ENCODE data around the gene SLC22A23.

Gene SLC22A23

DNA sequence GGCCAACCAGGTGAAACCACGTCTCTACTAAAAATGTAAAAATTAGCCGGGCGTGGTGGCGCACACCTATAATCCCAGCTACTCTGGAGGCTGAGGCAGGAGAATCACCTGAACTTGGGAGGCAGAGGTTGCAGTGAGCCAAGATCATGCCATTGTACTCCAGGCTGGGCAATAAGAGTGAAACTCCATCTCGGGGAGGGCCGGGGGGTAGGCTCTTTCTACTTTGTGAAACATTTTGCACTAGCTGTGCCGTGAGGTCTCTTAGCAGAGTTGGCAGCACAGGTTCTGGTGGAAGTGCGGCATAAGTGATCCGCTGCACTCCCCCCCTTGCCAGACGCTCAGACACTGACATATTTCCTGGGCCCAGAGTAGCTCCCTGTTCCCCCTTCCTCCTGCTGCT is 173.6 kb downstream of the SLC22A23 start:
- no peak for ATAC-seq

DNA sequence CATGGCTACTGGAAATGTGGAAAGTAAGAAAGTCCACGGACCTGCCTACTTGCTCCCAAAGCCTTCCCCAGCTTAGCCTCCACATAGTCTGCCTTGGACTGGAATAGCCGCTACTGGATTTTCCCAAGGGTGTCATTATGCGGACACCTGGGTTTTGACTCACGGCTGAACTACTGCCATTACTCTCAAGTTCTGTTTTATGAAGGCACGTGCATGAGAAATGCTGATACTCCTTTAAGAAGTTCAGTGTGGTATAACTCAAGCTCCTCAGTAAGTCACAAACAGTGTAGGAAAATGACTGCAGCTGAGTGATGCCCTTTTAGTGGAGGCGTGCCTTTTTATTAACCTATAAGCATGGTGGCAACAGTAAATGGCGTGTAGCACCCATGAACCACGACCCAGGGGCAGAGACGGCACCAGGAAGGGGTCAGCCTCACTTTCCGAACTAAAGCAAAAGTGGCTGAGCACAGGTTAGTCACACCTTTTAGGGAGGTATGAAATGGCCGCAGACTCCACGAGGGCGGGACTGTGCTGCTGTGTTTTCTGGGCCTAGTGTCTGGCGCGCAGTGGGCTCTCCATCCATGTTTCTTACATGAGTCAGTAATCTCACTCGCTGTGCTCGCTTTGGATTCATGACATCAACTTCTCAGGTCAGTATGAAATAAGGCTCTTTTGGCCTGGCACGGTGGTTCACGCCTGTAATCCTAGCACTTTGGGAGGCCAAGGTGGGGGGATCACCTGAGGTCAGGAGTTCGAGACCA is 174.2 kb downstream of the SLC22A23 start:
- ATAC-seq (no peak), DNase-seq (no peak)

More for the DNA sequence above, 173.6 kb downstream of the SLC22A23 start:
- DNase-seq: no peak

DNA sequence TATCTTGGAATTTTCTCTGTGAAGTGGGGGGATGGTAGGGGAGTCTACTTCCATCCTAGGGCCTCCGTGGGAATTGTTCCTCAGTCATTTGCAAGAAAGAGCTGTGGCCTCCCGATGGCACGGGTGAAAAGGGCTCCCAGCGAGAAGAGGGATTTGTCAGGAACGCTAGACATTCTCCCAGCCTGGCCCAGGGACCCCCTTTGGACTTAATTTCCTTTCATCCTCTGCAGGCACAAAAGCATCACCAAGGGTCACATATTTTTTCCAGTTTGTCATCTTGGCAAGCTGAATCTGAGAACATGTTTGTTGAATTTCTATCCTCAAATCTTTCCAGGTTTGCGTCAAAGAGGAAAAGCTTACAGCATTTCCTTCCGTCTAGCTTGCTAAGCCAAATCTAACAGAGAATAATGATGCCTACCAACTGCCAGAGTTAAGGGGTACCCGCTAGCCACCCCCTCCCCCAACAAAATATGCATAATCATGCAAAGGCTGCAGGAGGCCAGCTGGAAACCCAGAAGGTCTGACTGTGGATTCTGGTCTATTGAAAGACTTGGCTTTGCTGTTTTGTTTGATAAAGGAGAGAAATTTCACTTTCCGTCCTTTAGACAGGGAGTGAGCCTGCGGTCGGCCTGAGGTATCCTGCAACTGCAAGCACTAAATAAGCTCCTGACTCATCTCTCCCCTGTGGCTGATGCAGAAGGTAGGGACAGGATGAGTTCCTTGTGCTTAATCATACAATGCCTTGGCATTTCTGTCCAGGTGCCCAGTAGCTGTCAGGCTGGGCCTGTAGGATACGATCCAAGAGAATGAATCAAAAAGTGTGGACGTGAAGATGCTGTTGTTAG is 175.0 kb downstream of the SLC22A23 start:
- ATAC-seq: no peak
- no peak for DNase-seq

DNA sequence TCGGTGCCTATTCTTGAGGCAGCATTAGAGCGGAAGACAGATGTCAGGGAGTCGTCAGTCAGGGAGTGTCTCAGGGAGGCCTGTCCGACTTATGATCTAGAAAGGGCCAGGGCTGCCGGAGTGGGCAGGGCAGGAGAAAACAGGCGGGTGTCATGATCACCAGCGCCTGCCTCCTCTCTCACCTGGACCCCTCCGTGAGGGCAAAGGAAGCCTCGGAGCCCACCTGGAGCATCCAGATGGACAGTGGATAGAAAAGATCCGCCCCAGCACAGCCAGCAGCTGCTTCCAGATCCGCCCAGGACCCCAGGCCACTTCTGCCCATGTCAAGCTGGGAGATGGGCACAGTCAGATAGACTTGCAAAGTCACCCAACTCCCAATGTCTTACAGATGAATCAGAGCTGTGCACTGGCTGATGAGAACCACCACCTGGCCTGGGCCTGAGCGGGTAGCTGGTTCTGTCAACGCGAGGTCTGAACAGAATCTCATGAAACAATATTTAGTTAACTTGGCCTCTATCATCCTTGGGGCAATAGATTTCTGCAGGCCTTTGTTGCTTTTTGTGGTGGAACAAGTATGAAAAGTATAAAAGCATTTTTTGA is 175.9 kb downstream of the SLC22A23 start:
- DNase-seq (no peak), ATAC-seq (no peak)

DNA sequence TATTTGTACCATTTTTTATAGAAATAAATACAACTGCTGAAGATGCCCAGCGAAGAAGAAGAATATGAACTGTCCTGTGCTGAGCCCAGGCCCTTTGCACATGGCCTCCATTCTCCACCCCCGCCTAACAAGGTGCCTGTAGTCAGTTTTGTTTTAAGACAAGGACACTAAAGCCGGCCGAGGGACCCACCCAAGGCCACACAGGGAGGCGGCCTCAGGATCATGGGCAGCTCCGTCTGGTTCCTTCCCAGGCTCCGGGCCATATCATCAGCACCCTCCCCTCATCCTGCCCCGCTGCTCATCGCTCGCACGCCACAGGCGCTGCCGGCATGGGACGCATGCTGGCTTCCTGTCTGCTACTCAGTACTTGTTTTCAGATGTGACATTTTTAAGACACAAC is 176.8 kb downstream of the SLC22A23 start:
- ATAC-seq (no peak), DNase-seq (no peak)

DNA sequence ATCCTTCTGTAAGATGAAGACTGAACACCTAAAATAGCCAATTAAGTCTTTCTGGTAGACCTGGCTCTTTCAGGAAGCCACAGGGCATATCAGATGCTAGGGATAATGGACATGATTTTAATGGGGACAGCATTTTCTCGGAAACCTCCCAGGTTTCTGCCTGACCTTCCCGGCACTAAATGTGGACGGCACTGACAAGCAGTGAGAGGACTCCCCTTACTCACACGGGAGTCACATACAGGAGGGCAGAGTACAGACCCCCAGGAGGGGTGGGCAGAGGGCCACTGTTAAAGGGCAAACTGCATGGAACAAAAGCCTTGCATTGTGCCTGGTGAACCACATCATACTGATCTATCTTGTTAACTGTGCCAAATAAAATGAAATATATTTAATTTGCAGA is 178.2 kb downstream of the SLC22A23 start:
- no peak for ATAC-seq

DNA sequence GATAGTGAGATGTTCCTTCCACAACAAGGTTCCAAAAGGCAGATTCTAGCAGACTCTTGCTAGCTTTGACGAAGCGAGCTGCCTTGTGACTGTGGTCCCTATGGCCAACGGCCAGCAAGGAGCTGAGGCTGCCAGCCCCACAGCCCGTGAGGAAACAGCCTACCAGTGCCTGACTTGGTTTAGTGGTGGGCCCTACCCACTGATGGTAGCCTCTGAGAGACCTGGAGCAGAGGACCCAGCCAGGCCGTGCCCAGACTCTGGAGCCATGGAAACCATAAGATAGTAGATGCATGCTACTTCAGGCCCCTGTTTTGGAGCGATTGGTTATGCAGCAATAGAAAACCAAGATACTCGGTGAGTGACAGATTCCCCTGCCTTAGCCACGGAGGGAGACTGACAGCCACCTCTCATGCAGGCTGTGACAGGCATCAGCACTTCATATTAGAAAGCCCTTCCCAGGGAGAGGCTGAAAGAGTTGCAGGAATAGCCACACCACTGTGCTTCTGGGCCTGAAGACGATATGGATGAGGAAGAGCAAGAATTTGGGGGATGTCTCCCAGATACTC is 178.9 kb downstream of the SLC22A23 start:
- ATAC-seq: no peak
- DNase-seq: no peak

More for the DNA sequence above, 178.2 kb downstream of the SLC22A23 start:
- DNase-seq: no peak

DNA sequence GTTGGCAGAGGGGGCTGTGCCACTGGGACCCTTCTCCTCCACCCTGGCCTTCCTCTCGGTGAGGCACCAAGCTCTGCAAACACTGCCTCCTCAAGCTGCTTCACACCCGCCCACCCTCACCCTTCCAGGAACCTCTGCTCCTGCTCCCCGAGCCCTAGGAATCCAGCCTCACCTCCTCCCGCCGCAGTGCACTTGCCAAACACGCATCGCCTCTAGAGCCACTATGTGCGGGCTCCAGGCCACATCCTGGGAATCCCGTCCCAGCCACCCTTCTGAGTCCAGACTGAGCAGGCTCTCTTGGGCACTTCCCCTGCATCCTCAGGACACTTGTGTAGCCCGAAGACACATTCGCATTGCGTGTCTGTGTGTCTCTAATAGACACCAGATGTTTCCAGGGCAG is 179.6 kb downstream of the SLC22A23 start:
- DNase-seq: no peak
- no peak for ATAC-seq

DNA sequence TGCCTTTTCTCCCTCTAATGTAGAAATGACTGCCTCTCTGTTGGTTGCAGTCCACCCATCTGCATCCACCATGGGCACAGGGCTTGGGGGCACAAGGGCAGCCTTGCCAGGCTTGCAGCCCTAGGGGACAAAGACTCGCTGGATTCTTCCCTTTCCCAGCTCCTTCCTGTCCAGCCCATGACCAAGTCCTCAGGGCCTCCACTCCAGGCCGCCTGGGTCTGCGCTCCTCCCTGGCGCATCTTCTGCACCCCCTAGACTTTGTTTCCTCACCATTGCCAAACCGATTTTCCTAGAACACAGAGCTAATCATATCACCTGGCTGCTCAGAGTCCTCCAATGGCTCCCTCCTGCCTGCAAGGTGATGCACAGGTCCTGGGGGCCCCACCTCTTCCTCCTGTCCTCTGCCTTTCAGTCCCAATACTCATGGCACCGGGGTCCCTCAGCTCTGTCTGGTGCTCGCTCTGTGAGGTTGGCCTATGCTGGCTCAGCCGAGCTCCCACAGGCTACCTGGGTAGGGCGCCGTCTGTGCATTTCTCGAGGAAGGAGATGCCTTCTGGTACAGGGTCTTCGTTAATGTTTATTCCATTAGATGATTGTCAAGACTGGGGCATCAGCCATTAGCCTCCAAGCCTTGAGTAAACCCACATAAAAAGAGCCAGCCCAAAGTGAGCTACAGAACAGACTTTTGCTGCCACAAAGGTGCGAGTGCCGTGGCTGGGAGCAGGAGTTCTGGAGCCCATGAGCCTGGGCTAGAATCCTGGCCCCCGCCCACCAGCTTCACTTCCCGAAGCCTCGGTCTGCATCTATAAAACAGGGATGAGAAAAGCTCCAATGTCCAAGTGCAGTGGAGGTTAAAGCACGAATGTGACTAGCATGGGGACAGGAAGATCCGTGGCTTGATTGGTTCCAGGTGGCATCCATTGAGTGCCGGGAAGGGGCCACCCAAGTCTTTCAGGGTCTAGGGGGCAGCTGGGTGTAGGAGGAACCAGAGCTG is 180.4 kb downstream of the SLC22A23 start:
- no peak for DNase-seq
- ATAC-seq: no peak

DNA sequence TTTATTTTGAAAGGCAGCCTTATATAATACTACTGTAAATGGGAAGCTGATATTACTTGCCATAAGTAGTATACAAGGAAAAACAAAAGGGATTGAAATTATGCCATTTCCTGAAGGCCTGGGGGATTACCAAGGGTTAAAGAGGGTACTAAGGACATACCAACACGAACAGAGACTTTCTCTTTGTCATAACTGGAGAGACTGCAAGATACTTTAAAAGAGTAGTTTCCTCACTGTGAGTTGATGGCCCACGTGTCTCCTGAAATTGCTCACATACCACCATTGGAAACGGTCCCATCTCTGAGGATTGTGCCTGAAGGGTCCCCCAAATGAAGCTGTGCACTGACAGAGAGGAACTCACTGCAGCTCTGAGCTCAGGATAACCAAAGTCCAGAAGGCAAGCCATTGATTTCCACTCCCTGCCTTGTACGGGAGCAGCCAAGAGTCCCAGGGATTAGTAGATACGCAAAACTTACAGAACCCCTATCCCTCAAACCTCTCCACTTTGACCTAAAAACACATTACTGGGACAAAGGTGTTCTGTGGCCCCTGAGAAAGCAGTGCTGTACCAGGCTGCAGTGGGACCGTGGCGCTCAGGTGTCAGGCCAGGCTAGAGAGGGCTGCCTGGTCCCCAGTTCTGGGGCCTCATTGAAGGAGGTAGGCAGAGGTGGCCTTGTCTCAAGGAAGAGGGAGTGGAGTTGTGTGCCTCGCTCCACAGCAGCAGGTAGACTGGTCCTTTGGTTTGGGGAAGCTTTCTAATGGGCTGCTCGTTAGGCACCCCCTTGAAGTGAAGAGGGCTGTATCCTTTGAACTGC is 182.9 kb downstream of the SLC22A23 start:
- DNase-seq: no peak
- ATAC-seq: no peak

DNA sequence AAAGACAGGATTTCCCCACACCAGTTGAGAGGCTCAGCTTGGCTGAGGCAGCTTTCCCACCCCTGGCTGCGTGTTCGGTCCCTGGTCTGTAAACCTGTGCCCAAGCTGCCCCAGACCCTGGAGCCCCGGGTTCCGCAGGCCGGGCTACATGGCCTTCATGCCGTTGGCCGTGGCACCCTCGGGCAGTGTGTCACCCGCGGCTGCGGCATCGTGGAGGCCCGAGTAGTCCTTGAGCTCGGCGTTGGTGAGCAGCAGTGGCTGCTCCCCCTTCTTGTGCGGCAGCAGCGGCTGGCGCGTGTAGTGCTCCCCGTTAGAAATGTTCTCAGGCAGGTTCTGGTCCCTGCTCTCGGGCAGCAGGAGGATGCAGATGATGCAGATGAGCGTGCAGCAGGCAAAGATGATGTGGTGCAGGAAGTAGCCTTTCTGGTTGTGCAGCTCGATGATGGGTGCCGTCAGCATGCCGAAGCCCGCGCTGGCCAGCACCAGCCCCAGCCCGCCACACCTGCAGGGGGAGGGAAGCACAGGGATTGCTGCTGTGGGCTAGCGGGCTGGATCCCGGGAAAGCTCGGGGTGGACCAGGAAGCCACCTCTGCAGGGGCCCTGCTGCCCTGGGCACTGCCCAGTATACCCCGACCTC is 183.8 kb downstream of the SLC22A23 start:
- DNase-seq (no peak), ATAC-seq (no peak)

DNA sequence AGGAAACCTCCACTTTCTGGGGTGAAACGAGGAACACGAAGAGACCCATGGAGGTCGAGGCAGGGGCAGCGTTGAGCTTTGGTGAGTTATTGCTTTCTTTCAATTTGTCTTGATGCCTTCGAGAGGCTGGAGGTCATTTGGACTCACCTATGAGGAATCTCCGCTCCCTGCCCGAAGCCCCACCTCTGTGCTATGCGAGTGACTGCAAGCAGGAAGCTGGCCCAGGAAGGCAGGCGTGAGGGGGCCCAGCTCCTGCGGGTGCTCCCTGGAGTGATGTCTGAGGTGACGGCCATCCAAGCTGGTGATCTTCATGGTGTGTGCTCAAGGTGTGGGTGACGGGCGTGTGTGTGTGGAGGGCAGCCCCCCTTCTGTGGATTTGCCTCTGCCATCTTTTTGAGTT is 185.1 kb downstream of the SLC22A23 start:
- ATAC-seq: no peak
- DNase-seq: no peak

DNA sequence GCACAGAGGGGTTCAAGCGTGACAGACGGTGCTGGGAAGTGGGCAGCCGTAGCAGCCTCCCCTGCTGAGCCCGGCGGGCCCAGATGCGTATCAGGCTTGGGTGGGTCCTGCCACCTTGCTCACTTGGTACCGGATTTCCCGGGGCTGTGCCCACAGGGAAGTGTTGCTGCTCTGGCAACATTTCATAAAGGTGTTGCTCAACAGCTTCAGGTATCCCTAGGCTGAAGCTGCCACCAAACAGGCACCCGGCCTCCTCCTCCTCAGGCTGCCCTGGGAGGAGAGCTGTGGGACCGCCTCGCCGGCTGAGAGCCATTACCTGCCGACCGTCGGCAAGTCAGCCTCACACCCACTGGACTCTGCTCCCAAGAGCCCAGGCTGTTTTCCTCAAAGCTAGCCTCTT is 186.6 kb downstream of the SLC22A23 start:
- DNase-seq (no peak), ATAC-seq (no peak)

DNA sequence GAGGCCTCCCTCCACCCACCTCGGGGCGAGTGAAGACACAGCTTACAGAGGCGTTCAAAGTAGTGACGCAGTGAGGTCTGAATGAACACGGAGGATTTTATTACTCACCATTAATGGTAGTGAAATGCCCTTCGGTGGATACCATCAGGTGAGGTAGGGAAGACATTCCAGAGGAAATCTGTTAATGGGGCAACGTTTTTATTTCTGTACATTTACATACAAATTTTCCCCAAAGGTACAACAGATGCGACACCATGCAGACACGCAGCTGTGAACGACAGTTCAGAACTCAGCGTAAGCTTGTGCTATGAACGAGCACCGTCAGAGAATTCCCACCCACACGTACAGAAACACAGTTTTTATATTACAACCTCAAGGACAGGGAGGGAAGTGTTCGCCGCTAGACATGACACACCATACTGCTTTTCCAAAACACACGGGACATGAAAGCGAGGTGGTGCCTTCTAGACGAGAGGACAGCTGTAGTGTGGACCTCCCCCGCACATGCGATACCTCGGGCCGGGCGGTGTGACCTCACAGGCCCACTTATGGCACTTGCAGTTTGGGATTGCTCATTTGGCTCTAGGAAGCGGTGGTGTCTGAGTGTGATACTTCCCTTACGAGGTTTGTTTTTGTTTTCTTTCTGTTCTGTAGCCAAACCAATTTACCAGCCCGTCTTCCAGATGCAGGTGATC is 187.4 kb downstream of the SLC22A23 start:
- DNase-seq (no peak), ATAC-seq (no peak)

DNA sequence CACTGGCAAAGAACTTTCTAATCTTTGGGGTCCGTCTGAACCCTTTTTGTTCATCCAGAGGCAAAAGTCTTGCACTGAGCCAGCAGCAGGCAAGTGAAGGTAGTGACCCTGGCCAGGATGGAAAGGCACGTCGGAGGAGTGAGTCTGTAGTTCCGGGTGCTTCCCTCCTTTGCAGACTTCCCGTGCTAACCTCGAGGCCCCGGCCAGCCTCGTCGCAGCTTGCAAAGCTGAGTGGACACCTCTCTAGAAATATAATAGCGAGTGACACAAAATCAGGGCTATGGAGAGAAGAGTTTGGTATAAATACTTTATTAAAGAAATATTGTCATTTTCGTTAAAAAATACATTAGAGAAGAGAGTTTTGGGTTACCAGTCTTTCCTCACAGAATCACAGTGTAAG is 188.2 kb downstream of the SLC22A23 start:
- no peak for ATAC-seq
- DNase-seq: no peak

DNA sequence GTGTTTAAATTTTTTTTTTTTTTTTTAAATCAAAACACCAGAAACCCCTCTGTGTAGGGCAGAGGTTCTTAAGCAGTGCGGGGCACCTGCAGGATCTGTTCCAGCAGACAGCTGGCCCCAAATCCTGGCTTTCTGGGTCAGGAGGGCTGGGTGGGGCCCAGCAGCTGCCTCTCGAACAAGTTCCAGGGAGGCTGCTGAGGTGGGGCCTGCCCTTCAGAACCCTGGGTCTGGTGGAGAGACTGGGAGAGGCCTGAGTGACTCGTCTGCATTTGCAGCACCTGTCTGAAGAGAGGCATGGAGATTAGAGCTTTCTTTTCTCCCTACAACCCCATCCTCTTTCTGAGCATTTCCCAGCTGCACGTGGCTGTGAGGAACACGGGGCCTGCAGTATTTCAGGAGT is 189.7 kb downstream of the SLC22A23 start:
- ATAC-seq: no peak
- no peak for DNase-seq

DNA sequence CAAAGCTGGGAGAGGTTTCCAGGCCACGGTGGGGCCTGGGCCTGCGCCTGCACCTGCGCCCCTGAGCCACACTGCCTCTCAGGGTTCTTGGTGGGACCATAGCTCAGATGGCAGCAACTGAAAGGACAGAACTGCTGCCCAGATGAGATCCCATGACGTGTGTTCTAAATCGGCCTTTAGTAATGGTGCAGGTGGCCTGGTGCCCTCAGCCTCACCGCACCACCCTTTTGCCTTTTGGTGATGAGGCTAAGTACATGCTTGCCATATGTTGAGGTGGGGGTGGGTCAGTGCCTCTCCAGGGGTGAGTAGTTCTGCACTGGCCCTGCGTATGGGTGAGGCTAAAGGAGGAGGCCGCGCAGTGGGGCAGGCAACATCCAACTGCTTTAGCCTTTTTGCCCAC is 190.7 kb downstream of the SLC22A23 start:
- DNase-seq: no peak
- ATAC-seq: no peak

DNA sequence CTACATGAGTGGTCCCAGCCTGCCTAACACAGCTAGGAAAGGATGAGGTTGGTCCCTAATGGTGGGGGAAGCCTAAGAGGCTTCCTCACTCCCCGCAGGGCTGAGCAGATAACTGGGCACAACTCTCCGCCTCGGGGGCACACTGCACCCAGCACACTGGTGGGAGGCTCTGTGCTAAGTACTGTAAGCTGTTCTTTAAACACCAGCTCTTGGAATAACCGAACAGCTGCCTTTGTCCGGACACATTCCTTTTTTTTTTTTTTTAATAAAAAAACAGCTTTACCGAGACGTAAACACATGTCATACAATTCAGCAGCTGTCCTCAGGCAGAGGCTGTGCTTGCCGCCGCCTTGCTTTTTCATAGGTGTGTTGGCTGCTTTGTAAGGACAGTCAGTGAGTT is 191.2 kb downstream of the SLC22A23 start:
- ATAC-seq (no peak), DNase-seq (no peak)

DNA sequence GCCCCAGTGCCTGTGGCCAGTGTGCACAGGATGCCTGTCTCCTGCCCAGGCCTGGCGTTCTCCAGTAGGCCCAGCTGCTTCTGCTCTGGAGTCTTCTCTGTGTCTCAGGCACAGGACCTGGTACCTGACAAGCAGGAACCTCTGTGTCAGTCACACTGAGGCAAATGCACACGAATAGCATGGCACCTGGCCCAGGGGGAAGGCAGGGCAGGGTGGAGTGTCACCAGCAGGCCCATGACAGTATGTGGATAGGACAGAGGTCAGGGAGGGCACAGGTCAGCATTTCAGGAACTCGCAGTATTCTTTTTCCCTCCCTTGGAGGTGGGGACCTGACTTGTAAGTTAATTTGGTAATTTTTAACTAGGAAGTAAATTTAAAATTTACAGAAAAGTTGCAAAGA is 192.5 kb downstream of the SLC22A23 start:
- ATAC-seq (no peak), DNase-seq (no peak)

DNA sequence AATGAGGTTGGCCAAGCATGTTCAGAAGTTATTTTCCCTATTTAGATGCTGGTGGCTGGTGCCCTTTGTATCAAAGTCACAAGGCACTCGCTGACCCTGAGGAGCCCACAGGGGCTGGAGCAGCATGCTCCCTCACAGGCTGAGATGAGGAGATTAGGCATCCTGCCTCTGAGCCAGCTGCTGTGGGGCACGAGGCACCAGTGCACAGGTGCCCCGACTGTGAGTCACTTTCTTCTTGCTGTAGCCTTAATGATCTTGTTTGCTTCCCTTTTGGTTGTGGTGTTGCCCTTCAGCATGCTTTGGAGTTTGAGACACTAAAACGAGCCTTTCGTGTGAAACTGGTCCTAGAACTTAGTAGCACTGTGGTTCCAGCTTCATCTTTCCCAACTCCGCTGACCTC is 193.8 kb downstream of the SLC22A23 start:
- no peak for DNase-seq
- ATAC-seq: no peak

All from stimulated activated naive CD8-positive, alpha-beta T cell treated with anti-CD3 and anti-CD28 coated beads, Interleukin-15, Interleukin-2, amounts not matched to agents 100 U/mL and 50 U/mL, for 24 hours (primary cell).